HL-60/S4 (cell line): ENCODE results near the gene DENND1A.
"Not testable (repeated sequence)": the region's sequence is repeated elsewhere in the genome, so short reads cannot be mapped to it uniquely, and the experiment has no call there.

ENCODE experiments used
- in situ Hi-C: fragments of 300-500 bp; cut with MboI; formaldehyde crosslinking; loops from 2 replicates; pipeline ENCODE4 v1.14.3; 2022; ENCODE audit warnings: low sequenced_read_pairs

The DENND1A gene

DNA sequence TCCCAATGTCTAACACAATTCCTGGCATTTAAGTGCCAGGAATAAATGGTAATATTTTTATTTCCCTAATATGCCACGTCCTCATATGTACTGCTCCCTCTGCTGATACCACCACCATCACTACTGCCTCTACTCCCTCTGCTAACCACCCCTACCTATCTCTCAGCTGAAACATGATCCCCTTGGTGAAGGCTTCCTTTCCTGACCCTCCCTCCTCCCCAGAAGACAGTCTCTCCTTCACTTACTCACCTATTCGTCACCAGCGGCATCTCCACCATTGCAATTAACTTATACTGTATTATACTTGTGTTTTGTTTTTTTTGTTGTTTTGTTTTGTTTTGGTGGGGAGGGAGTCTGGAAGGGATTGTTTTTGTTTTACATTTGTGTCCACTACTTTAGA, 4.8 kb downstream of the DENND1A start:
- in situ Hi-C loops = no loop called here

- in situ Hi-C loops = no loop called here
These were observed 5.2 kb downstream of the DENND1A start for GRCh38 chr9:123924727-123925126.

- in situ Hi-C loops = no loop called here
These were observed 6.0 kb downstream of the DENND1A start for GRCh38 chr9:123923884-123924283.

- in situ Hi-C loops = no loop called here
These were observed 6.5 kb downstream of the DENND1A start for GRCh38 chr9:123923377-123923776.

GRCh38 chr9:123922911-123923310, 7.0 kb downstream of the DENND1A start:
- in situ Hi-C loops = no loop called here

DNA sequence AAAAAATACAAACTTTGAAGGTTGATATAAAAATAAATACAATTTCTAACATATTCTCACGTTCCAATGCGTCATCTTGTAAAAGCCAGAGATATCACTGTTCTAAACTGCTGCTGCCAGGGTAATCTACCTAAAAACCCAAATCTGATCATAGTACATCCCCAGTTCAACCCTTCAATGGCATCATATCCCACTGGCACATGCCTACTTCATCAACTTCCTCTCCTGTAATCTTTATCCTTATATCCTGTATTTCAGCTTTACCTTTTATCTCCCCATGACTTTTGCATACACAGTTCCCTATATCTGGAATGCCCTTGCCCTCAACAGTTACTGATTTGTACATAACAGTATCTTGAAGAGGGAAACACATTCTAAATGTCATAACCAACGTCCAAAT, 7.5 kb downstream of the DENND1A start:
- in situ Hi-C loops = no loop called here

DNA sequence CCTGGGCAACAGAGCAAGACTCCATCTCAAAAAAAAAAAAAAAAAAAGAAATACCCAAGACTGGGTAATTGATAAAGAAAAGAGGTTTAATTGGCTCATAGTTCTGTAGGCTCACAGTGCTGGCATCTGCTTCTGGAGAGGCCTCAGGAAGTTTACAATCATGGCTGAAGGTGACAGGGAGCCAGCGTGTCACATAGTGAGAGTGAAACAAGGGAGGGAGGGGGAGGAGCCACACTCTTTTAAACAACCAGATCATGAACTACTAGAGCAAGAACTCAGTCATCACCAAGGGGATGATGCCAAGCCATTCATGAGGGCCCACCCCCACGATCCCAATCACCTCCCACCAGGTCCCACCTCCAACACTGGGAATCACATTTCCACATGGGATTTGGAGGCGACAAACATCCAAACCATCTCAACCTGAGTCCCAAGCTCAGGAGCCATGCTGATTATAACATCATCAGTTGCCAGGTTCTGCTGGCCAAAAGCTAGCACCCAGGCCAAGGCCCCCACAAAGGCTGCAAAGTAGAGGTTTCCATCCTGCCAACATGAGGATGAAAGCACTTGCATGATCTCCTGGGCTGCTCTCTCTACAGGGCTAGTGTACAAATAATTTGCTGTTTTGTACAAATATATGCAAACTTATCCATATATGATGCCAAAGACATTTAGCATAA, 15.3 kb downstream of the DENND1A start:
- in situ Hi-C loops = no loop called here

DNA sequence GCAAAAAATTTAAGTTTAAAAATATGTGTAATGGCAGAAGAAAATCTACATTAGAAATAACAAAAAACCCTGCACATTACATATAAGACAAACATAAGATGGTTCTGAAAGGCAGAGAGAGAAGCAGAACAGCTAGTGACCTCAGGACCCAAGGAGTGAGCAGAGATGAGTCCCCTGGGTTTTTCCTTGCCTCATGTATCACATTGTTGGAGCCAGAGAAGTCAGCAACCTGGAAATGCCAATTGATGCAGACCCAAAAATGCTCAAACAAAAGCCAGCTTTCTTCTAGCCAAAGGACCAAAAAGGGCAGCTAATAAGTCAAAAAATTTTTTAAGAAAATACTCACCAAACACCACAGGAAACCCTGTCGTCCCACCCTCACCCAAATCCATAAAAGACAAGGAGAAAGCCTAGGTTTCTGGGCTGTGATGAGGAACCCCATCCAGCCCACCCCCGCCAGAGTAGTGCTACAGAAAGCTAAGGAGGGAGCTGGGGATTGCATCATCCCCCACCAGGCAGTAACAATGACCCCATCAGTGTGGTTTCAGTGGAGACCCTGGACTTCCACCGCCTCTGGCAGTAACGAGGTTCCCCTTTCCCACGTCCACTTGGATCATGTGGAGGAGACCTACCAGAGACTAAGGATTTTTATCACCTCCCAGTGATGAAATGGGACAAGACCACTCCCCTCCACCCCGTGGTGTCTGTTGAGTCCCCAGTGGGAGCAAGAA, 17.6 kb downstream of the DENND1A start:
- in situ Hi-C loops = no loop called here

DNA sequence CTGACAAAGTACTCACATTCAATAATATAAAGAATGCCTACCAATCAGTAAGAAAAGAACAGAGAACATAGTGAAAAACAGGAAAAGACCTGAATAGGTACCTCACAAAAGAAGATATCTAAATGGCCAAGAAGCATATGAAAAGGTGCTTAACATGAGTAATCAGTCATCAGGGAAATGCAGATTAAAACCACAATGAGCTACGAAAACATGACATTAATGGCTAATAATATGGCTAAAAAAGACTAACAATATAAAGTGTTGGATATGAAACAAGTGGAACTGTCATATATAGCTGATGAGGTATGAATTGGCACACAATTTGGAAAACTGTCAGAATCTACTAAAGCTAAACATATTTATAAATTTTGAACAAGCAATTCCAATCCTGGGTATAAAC, 18.9 kb downstream of the DENND1A start:
- in situ Hi-C loops = no loop called here

DNA sequence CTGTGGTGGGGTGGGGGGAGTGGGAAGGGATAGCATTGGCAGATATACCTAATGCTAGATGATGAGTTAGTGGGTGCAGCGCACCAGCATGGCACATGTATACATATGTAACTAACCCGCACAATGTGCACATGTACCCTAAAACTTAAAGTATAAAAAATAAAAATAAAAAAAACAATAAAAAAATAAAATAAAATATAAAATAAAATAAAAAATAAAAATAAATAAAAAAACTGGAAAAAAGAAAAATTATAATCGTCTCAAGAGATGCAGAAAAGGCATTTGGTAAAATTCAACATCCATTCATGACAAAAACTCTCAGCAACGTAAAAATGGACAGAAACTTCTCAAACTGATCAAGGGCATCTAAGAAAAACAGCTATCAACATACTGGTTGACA, 20.7 kb downstream of the DENND1A start:
- in situ Hi-C loops = not testable (repeated sequence)

DNA sequence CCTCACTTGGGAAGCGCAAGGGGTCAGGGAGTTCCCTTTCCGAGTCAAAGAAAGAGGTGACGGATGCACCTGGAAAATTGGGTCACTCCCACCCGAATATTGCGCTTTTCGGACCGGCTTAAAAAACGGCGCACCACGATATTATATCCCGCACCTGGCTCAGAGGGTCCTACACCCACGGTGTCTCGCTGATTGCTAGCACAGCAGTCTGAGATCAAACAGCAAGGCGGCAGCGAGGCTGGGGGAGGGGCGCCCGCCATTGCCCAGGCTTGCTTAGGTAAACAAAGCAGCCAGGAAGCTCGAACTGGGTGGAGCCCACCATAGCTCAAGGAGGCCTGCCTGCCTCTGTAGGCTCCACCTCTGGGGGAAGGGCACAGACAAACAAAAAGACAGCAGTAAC, 26.4 kb downstream of the DENND1A start:
- in situ Hi-C loops = not testable (repeated sequence)

GRCh38 chr9:123894822-123895221, 35.1 kb downstream of the DENND1A start:
- in situ Hi-C loops = no loop called here

DNA sequence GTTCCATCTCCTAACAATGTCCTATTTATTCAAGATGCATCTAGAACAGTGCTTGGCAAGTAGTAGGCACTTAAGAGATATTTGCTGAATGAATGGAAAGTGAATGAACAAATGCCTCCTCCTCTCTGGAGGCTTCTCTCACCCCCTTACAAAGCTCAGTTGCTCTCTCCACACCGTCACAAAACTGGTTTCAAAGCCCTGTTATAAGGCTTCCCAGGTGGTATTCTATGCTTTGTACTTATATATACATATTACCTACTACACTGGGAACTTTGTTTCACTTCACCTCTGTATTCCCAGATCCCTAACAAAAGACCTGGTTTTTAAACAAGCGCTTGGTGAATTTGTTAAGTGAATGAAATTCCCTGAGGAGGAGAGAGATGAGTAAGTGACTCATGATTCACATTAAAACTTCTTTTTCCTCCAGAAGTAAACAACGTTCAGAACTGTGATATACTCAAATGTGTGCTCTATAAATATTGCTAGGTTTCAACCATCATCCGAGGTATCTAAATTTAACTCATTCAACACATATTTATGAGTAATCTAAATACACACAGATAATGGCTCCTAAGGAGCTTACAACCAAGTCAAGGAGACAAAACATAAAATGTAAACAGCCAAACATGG, 36.0 kb downstream of the DENND1A start:
- in situ Hi-C loops = no loop called here

DNA sequence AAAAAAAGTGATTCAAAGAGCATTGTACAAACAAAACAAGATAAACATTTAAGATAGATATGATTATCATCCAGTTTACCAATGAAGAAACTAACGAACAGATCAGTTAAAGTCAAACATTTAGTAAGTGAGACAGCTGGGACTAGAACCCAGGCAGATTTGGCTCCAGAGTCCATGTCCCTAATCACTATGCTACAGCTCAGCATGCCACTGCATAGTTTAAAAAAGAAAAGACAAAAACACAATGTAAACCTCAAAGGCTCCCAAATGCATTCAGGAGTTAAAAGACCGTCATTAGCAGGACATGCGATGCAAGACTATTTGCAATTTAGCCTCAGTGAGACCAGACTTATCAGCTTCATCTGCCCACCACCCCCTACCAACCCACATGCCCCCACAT, 36.8 kb downstream of the DENND1A start:
- in situ Hi-C loops = no loop called here

DNA sequence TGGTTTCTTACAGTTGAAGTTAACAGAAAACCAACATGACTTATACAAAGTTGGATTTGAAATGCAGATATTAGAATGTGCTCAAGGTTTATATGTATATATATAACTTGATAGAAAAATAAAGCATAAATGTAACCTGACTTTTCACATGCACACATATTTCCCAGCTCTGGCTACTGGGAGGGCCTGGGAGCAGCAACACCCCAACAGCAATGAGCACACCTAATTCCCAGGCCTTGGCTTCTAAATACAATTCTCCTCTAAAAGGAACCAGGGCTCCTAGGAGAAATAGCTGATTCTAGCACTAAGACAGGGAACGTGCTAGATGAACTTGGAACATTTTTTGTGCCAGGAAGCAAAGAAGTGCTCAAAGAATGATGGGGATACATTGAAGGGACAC, 42.1 kb downstream of the DENND1A start:
- in situ Hi-C loops = no loop called here

GRCh38 chr9:123885834-123886233, 44.1 kb downstream of the DENND1A start:
- in situ Hi-C loops = not testable (repeated sequence)

GRCh38 chr9:123883634-123884033, 46.3 kb downstream of the DENND1A start:
- in situ Hi-C loops = no loop called here

GRCh38 chr9:123881604-123882003, 48.3 kb downstream of the DENND1A start:
- in situ Hi-C loops = no loop called here

DNA sequence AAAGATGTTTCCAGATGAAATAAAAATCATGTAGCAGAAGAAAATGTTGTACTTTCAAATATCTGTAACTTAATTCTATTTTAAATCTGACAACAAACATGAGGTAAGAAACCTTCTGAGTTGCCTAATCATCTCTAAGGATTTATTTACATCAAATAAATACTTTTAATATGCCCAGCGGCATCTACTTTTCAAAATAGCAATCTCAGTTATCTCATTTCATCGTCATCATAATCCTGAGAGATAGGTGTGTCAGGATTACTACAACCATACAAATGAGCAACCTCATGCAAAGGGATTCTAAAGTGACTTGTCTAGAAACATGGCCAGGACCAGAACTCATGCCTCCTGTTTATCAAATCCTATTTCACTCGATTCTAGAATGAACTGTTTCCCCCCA, 49.5 kb downstream of the DENND1A start:
- in situ Hi-C loops = no loop called here

- in situ Hi-C loops = no loop called here
These were observed 53.2 kb downstream of the DENND1A start for GRCh38 chr9:123876750-123877149.

- in situ Hi-C loops = no loop called here
These were observed 57.2 kb downstream of the DENND1A start for GRCh38 chr9:123872710-123873109.

DNA sequence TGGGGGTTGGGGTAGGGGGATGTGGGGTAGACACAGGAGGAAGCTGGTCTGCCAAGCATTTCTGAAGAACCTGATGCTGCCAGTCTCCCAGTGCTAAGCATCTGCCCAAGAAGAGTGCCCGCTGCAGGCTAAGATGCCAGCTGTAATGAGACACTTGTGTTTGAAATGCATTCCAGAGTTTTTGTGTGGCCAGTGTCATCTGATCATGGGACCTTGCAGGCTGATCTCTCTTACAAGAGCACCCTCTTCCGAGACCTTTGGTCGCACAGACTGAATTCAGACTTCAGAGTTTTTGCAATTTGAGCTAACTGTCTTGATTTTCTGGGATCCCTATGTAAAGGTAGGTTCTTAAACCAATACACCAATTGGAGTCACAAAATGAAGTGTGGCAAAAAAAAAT, 58.1 kb downstream of the DENND1A start:
- in situ Hi-C loops = no loop called here
